Stimulated activated CD4-positive, alpha-beta T cell treated with anti-CD3 and anti-CD28 coated beads, Interleukin-1b, Interleukin-23, amount 100 ng/mL, for 4 hours (primary cell): ENCODE measurements around the gene DOCK9.

Experiments used
- DNase-seq, 2 donors: peaks; one replicate each; pipeline ENCODE4 v3.0.0-alpha.2; 2020; ENCODE audit warnings: low read depth in 2 of 2

The DOCK9 gene

DNA sequence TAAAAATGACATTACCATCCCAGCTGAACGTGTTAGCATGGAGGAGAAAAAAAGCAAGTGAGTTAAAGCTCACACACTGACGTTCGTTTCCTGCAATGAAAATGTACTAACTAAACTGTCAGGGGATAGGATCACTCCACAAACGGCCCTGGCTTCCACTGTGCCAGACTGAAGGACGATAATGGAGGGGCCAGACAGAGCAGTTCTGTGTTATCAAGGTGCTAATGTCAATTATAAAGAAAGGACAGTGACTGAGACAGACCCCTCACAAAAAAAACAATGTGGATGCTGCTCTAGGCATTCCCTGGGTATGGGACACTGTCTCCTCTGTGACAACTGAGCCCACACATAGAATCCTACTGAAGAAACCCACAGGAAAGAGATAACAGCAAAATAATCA lies 181.7 kb downstream of the DOCK9 start:
- no peak for DNase-seq

DNA sequence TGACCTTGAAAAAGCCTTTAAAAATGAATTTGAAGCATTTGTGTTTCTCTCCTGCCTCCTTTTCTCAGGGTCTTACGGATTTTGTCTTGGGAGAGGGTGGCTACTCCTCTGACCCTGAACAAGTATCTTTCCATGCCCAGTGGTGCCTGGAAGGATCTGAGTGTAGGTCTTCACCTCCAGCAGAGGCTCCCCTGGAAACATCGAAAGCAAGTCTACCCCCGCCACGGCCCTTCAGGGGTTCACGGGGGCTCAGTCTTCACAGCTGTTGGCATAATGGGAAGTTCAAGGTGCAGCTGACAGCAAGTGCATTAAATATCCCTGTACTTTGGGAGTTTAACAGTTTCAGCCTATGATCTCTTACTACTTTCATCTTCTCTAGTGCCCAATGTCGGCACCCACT lies 182.6 kb downstream of the DOCK9 start:
- no peak for DNase-seq

- DNase-seq, result no peak
Observed at GRCh38 chr13:98794498-98794897, 183.4 kb downstream of the DOCK9 start.

DNA sequence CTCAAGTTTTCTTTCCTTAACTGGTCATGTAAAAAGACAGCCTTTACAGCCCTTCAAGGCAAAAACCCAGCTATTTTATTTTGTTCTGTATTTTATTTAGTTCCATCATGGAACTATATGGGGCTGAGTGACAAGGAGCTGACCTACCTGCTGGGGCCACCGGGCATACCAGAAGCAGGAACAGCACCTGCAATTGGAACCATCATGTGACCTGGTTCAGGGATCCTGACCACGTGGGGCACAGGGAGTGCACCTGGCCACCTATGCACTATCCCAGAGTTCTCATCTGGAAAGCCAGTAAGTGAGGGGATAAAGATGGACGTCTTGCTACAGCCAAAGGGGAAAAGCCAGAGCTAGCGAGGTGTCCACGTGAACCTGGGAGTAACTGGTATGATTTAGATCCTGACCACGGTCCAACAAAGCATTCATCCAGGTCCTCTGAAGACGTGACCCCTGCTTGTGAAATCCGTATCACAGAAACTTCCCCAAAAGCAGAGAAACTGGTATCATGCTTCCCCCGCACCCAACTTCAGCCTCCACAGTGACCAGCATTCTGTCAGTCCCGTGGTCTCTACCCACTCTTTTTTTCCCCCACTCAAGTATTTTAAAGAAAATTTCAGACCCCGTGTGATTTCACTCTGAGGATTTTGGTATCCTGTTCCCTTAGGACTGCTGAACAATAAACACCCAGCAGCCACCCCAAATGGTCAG lies 184.9 kb downstream of the DOCK9 start:
- no peak for DNase-seq

- no peak for DNase-seq
Observed at GRCh38 chr13:98792321-98792720, 185.5 kb downstream of the DOCK9 start.

DNA sequence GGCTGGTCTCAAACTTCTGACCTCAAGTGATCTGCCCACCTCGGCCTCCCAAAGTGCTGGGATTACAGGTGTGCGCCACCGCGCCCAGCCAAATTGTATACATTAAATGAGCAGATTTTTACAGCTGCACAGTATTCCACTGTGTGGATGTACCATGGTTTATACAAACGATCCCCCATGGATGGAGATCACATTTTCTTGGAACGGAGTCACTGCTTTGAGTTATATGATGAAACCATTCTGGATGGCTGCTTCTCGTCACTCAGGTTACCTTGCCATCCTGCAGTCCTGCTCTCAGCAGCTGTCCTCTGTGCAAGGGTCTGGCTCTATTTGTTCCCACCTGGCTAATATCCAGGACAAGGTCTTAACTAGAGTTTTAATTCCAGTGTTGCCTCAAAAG lies 186.3 kb downstream of the DOCK9 start:
- no peak for DNase-seq

DNA sequence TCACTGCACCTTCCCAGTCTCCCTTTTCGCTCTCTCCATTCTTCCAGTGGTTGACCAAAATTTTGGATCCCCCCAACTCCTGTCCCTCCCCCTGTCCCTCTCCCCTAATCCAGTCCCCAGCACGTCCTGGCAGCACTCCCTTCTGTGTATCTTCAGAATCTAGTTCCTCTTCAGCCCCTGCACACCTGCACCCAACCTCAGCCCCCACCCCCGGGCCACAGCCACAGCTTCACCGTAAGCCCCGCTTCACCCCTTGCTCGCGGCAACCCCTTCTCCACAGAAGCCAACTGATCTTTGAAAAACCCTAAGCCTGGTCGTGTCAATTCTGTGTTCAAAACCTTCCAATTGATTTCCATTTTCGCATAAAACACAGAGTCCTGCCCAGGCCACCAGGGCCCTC lies 189.9 kb downstream of the DOCK9 start:
- no peak for DNase-seq

- DNase-seq, result no peak
Observed at GRCh38 chr13:98787173-98787572, 190.7 kb downstream of the DOCK9 start.

DNA sequence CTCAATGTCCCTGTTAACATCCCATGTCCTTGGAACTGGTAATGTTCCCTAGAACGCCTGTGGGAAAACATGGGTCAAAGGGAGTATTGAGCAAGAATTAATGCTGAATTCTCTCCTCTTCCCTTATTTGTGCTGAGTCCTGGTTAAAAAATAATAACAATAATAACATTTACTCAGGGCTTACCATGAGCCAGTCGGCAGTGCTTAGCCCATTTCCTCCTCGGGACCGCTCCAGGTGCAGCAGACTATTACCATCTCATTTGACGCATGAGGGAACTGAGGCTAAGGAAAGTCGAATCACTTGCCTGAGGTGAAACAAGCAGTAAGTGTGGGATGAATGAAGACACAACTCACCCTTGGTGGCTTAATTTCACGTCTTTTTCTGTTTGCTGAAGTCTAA lies 191.8 kb downstream of the DOCK9 start:
- DNase-seq, result no peak

DNA sequence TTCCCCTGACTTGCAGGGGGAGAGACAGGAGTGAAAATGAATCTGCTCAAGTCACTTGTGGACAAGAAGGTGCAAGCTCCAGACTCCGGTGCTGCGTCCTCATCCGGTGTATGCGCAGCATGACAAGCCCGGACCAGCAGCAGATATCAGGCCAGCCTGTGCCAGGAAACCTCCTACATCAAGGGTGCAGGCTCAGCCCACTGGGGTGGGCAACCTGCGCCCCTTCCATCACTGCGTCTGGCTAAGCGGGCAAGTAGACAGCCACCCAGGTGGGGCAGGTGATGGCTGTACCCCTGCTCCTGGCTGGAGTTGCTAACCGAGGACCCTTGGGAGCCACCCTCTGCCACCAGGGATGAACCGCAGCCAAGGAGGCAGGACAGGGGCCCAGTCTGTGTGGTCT lies 192.5 kb downstream of the DOCK9 start:
- DNase-seq, result no peak

- DNase-seq, result no peak
Observed at GRCh38 chr13:98784666-98785065, 193.2 kb downstream of the DOCK9 start.

- DNase-seq, result no peak
Observed at GRCh38 chr13:98783856-98784478, 193.9 kb downstream of the DOCK9 start.

- no peak for DNase-seq
Observed at GRCh38 chr13:98782654-98783053, 195.2 kb downstream of the DOCK9 start.

GRCh38 chr13:98781905-98782304 lies 196.0 kb downstream of the DOCK9 start:
- no peak for DNase-seq

- no peak for DNase-seq
Observed at GRCh38 chr13:98781470-98781869, 196.4 kb downstream of the DOCK9 start.

- no peak for DNase-seq
Observed at GRCh38 chr13:98781045-98781444, 196.8 kb downstream of the DOCK9 start.

GRCh38 chr13:98780451-98780850 lies 197.4 kb downstream of the DOCK9 start:
- DNase-seq, result no peak

DNA sequence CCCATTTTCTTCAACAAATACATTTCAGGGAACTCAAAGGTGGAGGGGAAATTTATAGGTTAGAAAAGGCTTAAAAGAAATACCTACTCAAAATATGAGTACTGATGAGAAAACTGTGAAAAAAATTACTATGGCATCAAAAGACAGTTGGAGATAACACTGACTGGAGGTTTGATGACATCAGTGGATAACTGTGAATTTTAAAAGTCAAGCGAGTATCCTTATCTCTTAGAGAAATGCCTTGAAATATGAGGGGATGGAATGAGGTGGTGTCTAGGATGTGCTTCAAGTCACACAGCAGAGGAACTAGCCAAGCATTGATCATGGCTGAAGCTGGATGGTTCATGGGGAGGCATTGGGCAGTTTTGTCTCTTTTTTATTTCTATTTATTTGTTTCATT lies 198.2 kb downstream of the DOCK9 start:
- DNase-seq, result no peak

GRCh38 chr13:98778749-98779148 lies 199.1 kb downstream of the DOCK9 start:
- no peak for DNase-seq

DNA sequence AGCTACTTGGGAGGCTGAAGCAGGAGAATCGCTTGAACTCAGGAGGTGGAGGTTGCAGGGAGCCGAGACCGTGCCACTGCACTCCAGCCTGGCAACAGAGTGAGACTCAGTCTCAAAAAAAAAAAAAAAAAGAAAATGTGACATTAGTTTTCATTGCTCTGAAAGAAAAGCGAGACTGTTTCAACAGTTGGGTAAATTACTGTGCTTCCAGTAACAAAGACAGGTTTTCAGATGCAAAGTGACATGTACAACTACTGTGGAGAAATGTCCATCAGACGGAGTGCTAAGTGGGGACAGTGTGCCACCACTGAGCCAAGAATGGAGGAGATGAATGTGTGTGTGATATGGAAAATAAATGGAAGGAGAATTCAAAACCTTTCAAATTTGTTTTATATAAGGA lies 201.2 kb downstream of the DOCK9 start:
- DNase-seq, result no peak

GRCh38 chr13:98775844-98776598 lies 201.8 kb downstream of the DOCK9 start:
- DNase-seq, result no peak

GRCh38 chr13:98775386-98775785 lies 202.5 kb downstream of the DOCK9 start:
- DNase-seq, result no peak

GRCh38 chr13:98774776-98775175 lies 203.1 kb downstream of the DOCK9 start:
- DNase-seq, result no peak
